Fibroblast of villous mesenchyme (primary cell): ENCODE measurements around the gene GABRB3. TPM values are rescaled to one million over a fixed set of nuclear protein-coding genes. Genes with fewer than 3 reads are reported as not detected.
A peak's percentile ranks its signal among the peaks of the same experiment; 100 is the strongest.

ENCODE experiments used
- DNase-seq: peaks from one replicate; pipeline ENCODE4 v3.0.0-alpha.2; 2010; ENCODE audit warnings: low read depth
- H3K4me3 ChIP-seq: 2 replicates; pipeline ENCODE4 v1.5.1; 2011; ENCODE audit warnings: low read depth, mild to moderate bottlenecking, low read length
- total RNA-seq: library from RNA; depleted of rRNA; stranded (reverse); fragments of >200 nt; gene quantifications from 2 replicates; pipeline ENCODE4 v1.2.3, GENCODE V29; 2012
- TF ChIP-seq, protein P1 (sequence below): IDR thresholded peaks from 2 replicates; pipeline ENCODE4 v1.5.1; 2012; ENCODE audit warnings: low read depth, mild to moderate bottlenecking, low read length; ENCODE audit not compliant: insufficient read depth

GABRB3 gene
- total RNA-seq, 1 donor: 2.2 TPM

DNA sequence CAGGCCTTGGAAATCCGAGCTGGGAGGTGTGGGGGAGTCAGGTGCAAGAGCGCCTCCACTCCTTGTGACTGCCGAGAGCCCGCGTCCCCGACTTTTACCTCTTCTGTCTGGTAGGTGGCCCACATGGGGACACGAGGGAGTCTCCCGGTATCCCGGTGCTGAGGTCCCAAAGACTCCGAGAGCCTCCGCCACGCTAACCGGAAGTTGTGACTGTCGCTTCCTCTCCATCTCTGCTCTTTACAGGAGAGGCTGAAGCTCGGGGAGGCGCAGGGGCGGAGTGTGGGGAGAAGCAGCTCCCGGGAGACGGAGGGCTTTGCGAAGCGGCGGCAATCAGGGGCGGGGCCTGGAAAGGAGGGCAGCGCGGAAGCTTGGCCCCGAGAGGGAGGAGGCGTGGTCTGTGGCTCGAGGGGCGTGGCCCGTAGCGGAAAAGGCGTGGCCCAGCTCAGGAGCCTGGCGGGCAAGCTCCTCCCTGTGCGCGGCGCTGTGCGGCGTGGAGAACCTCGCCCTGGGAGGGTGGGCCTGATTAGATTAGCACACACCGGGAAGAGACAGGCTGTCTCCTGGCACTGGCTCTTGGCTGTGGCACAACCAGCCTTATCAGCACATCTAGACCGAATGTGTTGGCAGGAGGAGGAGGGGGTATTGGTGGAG lies 143.9 kb downstream of the GABRB3 start:
- TF ChIP-seq, protein P1, sequence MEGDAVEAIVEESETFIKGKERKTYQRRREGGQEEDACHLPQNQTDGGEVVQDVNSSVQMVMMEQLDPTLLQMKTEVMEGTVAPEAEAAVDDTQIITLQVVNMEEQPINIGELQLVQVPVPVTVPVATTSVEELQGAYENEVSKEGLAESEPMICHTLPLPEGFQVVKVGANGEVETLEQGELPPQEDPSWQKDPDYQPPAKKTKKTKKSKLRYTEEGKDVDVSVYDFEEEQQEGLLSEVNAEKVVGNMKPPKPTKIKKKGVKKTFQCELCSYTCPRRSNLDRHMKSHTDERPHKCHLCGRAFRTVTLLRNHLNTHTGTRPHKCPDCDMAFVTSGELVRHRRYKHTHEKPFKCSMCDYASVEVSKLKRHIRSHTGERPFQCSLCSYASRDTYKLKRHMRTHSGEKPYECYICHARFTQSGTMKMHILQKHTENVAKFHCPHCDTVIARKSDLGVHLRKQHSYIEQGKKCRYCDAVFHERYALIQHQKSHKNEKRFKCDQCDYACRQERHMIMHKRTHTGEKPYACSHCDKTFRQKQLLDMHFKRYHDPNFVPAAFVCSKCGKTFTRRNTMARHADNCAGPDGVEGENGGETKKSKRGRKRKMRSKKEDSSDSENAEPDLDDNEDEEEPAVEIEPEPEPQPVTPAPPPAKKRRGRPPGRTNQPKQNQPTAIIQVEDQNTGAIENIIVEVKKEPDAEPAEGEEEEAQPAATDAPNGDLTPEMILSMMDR: no peak
- DNase-seq: peak; percentile 17
- H3K4me3 ChIP-seq: no peak overlapping the region

- no peak for DNase-seq
- no peak overlapping the region for H3K4me3 ChIP-seq
- TF ChIP-seq, protein P1: no peak
Observed at GRCh38 chr15:26628071-26628470, 144.8 kb downstream of the GABRB3 start.

DNA sequence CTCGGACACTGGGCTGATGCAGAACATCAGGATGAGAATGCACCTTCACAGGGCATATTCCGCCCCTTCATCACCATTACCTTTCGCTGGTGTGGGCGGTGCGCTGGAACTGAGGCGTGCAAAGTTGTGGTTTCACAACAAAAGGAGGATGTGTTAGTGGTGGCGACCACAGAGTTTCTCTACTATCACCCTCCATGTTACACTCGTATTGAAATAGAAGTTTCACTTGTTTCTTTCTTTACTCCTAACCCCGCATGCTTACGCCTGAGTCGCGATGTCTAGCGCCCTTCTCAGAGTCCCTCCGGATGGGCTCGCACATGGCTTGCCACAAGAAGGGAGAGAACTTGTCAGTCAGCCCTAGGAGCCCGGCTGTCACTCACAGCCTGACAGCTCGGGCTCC lies 148.7 kb downstream of the GABRB3 start:
- no peak for DNase-seq
- H3K4me3 ChIP-seq: no peak overlapping the region

GRCh38 chr15:26623071-26623470 lies 149.8 kb downstream of the GABRB3 start:
- TF ChIP-seq, protein P1: no peak
- H3K4me3 ChIP-seq: no peak overlapping the region
- no peak for DNase-seq

More for the DNA sequence above, 148.7 kb downstream of the GABRB3 start:
- TF ChIP-seq, protein P1: no peak

GRCh38 chr15:26621816-26622215 lies 151.1 kb downstream of the GABRB3 start:
- TF ChIP-seq, protein P1: no peak

DNA sequence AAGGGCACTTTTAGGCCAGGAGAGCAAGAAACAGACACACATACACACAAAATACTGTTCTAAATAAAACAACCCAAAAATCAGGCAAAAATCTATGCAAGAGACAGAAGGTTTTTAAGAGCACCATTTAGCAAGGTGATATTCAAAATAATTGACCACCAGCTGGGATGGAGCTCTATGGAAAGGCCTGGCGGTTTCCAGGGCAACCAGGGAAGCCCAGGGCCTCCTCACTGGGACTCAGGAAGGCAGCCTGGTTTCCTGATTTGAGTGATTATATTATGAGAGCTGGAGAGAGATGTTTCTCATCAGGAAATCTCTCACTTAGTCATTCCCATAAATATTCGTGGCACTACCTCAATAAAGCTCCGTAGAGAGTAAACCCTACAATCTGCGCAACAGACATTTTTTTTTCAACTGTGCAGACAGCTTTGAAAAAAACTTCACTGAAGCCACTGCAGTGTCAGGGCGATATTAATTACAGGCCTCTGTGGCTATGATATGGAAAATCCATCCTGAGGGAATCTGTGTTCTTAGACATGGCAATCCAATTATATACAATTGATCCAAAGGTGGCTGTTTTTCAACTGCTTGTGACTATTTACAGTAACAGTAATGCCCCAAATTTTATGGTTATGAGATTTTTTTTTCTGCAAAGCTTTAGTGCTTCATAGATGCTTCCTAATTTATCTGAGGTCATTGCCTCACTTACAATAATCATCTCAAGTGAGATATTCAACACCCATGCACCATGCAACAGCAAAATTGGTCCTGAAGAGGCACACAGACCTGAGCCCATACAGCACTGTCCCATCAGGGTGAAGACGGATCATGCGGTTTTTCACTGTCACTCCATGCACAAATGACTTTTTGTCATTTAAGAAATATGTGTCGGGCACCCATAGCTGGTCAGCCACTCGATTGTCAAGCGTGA lies 152.1 kb downstream of the GABRB3 start:
- H3K4me3 ChIP-seq: no peak overlapping the region
- TF ChIP-seq, protein P1: no peak

More at GRCh38 chr15:26621816-26622215, 151.1 kb downstream of the GABRB3 start:
- no peak for DNase-seq
- H3K4me3 ChIP-seq: no peak overlapping the region

More for the DNA sequence above, 152.1 kb downstream of the GABRB3 start:
- DNase-seq: no peak
